Measurements from ENCODE around the gene KIRREL3. TPM values are rescaled to one million over a fixed set of nuclear protein-coding genes. Genes with fewer than 3 reads are reported as not detected.

KIRREL3 gene
- total and polyA plus RNA-seq, 2 of the 8 experiments (the other 6 are each of a cell fraction or from before 2014, with no cell fraction given), result 0.29 to 0.32 TPM

- H2BK5ac ChIP-seq (ENCODE audit: low read depth, low read length), result no peak overlapping the region
- DNase-seq (ENCODE audit: low read depth in 1 of 2, low spot score in 2 of 2), result no peak
Observed at GRCh38 chr11:126662035-126662790, 338.4 kb downstream of the KIRREL3 start.

More at GRCh38 chr11:126662035-126662790, 338.4 kb downstream of the KIRREL3 start:
- H2BK12ac ChIP-seq (ENCODE audit: low read depth, low read length), result no peak overlapping the region
- ChIA-PET CTCF (ENCODE audit: partially characterized antibody) (interaction anchor here (0.9 to 1.3 kb wide), 2 partner anchors 54 to 182 kb away, joined by 5 to 8 read pairs; no protein-coding TSS in a partner anchor), POLR2A (ENCODE audit: partially characterized antibody) (no interaction called here)
- no peak overlapping the region for H3K18ac ChIP-seq (ENCODE audit: extremely low read depth, low read length)
- 60% methylated on average over 8 of the region's 8 CpGs; no CpG with 5 or more reads in 1 of the 2 experiments for WGBS, 2 experiments (ENCODE audit: extremely low coverage in 1 of 2, insufficient coverage in 1 of 2, insufficient read length in 1 of 2, insufficient replicate concordance in 2 of 2, low coverage in 1 of 2, low lambda C conversion rate in 2 of 2, missing lambda C conversion rate in 1 of 2)
- H3K79me1 ChIP-seq (ENCODE audit: low read depth, low read length), result no peaks in the 10 kb centered on the region
- peak; percentile 27; the same call in 1 of the 2 replicates for TF ChIP-seq JUND (IDR thresholded peaks at IDR 0.05; ENCODE audit: low read length)
- TF ChIP-seq JUN (IDR thresholded peaks at IDR 0.05; ENCODE audit: low read depth, low read length), result 0 out of 2 replicates have a peak, but pooled peaks have one; percentile 8
- no peak for TF ChIP-seq CTCF (IDR thresholded peaks at IDR 0.05; ENCODE audit: control extremely low read depth in 1 of 3, insufficient read depth in 1 of 3, low read depth in 1 of 3, low read length in 3 of 3)
- TF ChIP-seq NANOG (IDR thresholded peaks at IDR 0.05; ENCODE audit: insufficient read depth, low read depth, low read length, poor library complexity, severe bottlenecking), result peak; percentile 54
- H4K91ac ChIP-seq (replicated peaks; ENCODE audit: insufficient read length, low read length), result no peak overlapping the region
- H3K4me1 ChIP-seq (replicated peaks in 1 of 4; ENCODE audit: control insufficient read depth in 3 of 4, insufficient read depth in 4 of 4, low read length in 3 of 4), result peaks cover 0 to 9% (median 2%) of the 10 kb centered on the region in 4 experiments; a peak in 3 of 7 replicates
- H3K79me2 ChIP-seq (ENCODE audit: control insufficient read depth in 1 of 2, insufficient read depth in 2 of 2, low read length in 2 of 2), result no peaks in the 10 kb centered on the region
- no peak overlapping the region for H2BK20ac ChIP-seq (ENCODE audit: low read length)
- no peak for FAIRE-seq
- no peak overlapping the region for H2AFZ ChIP-seq (ENCODE audit: low read length)
- H3K23me2 ChIP-seq (ENCODE audit: low read depth, low read length), result no peaks in the 10 kb centered on the region
- H3K23ac ChIP-seq (ENCODE audit: insufficient read length), result no peak overlapping the region
- no peak overlapping the region for H3K4ac ChIP-seq (replicated peaks; ENCODE audit: insufficient read length, low read depth, low read length)
- no peaks in the 10 kb centered on the region for H3K9me3 ChIP-seq (ENCODE audit: insufficient read depth in 2 of 2, low read depth in 1 of 2, low read length in 1 of 2)
- H3K27me3 ChIP-seq (replicated peaks in 1 of 4; ENCODE audit: control insufficient read depth in 3 of 4, extremely low read depth in 1 of 4, insufficient read depth in 3 of 4, low read length in 3 of 4), result peaks cover 1 to 21% (median 8%) of the 10 kb centered on the region in 4 experiments
- H3K9ac ChIP-seq (replicated peaks in 1 of 4; ENCODE audit: extremely low read depth in 1 of 4, low read depth in 3 of 4, low read length in 3 of 4), result no peak overlapping the region
- no peak overlapping the region for H3K14ac ChIP-seq (ENCODE audit: insufficient read length)
- H2BK15ac ChIP-seq (ENCODE audit: low read length), result no peak overlapping the region
- H4K5ac ChIP-seq (ENCODE audit: insufficient read length, low read depth, low read length), result no peak overlapping the region
- no peaks in the 10 kb centered on the region for H3K36me3 ChIP-seq (ENCODE audit: control insufficient read depth in 2 of 4, insufficient read depth in 4 of 4, low read length in 3 of 4)
- no peak overlapping the region for H3K4me2 ChIP-seq (ENCODE audit: insufficient read depth in 1 of 2, low read depth in 2 of 2, low read length in 2 of 2)
- H3K4me3 ChIP-seq (ENCODE audit: extremely low read depth in 1 of 4, insufficient read depth in 2 of 4, low read depth in 3 of 4, low read length in 4 of 4), result no peak overlapping the region
- H2BK120ac ChIP-seq (replicated peaks; ENCODE audit: low read depth, low read length), result no peak overlapping the region
- no peak overlapping the region for H4K8ac ChIP-seq (ENCODE audit: extremely low read depth, insufficient read depth, low read length)
- H3K27ac ChIP-seq (ENCODE audit: low read depth, low read length), result no peak overlapping the region
- no peak overlapping the region for H2AK5ac ChIP-seq (ENCODE audit: low read depth, low read length)
- no peak overlapping the region for H3K56ac ChIP-seq (replicated peaks; ENCODE audit: insufficient read length, low read depth, low read length)
- no peaks in the 10 kb centered on the region for H4K20me1 ChIP-seq (replicated peaks in 1 of 2; ENCODE audit: control insufficient read depth in 1 of 2, insufficient read depth in 2 of 2, low read length in 2 of 2)

All from H1 (cell line).